SU-DHL-6 (cell line): ENCODE results near the gene MAPKBP1.

Experiments used
- H2AFZ ChIP-seq: fragments of 200-600 bp; sonication (generic); 2 replicates; pipeline ENCODE4 v1.6.1; 2014; ENCODE audit warnings: low read depth, mild to moderate bottlenecking, moderate library complexity, mixed read lengths, antibody characterized with exemption, low read length; ENCODE audit not compliant: severe bottlenecking
- H3F3A ChIP-seq: fragments of 200-600 bp; shearing (Covaris generic); 2 replicates; pipeline ENCODE4 v1.6.0; 2016; ENCODE audit warnings: antibody characterized with exemption, mild to moderate bottlenecking; ENCODE audit not compliant: insufficient read depth
- H3K27ac ChIP-seq: fragments of 200-600 bp; sonication (generic); 2 replicates; pipeline ENCODE4 v1.5.1; 2016; ENCODE audit warnings: low read depth, mild to moderate bottlenecking, low read length, moderate library complexity, mixed read lengths
- H3K27me3 ChIP-seq: fragments of 200-600 bp; sonication (generic), shearing (Covaris generic); 2 replicates; pipeline ENCODE4 v1.6.0; 2014; ENCODE audit warnings: mild to moderate bottlenecking, low read length
- H3K36me3 ChIP-seq: fragments of 200-600 bp; sonication (generic); 2 replicates; pipeline ENCODE4 v1.6.1; 2014; ENCODE audit warnings: mild to moderate bottlenecking, low read length, mixed read lengths
- H3K4me2 ChIP-seq: fragments of 300-600, 200-600 bp; shearing (Covaris generic), sonication (generic); 2 replicates; pipeline ENCODE4 v1.6.0; 2014; ENCODE audit warnings: low read length, low read depth, mild to moderate bottlenecking; ENCODE audit not compliant: poor library complexity, severe bottlenecking
- H3K4me3 ChIP-seq: fragments of 200-600 bp; sonication (generic); 2 replicates; pipeline ENCODE4 v1.5.1; 2014; ENCODE audit warnings: antibody characterized with exemption, low read length, mild to moderate bottlenecking, mixed read lengths; ENCODE audit not compliant: insufficient read depth, poor library complexity, severe bottlenecking
- H3K79me2 ChIP-seq: fragments of 200-600 bp; sonication (generic); 2 replicates; pipeline ENCODE4 v1.6.1; 2014; ENCODE audit warnings: mild to moderate bottlenecking, low read length, moderate library complexity; ENCODE audit not compliant: insufficient read depth
- H3K9ac ChIP-seq: fragments of 200-600 bp; sonication (generic); 2 replicates; pipeline ENCODE4 v1.7.0; 2014; ENCODE audit warnings: mild to moderate bottlenecking, low read length
- H3K9me2 ChIP-seq: fragments of 200-600 bp; sonication (generic); replicated peaks from 2 replicates; pipeline ENCODE4 v1.6.1; 2014; ENCODE audit warnings: low read length; ENCODE audit not compliant: insufficient read depth
- H3K9me3 ChIP-seq: fragments of 200-600 bp; sonication (generic); 2 replicates; pipeline ENCODE4 v1.6.1; 2014; ENCODE audit warnings: low read length, mixed read lengths; ENCODE audit not compliant: insufficient read depth
- H4K20me1 ChIP-seq: fragments of 200-600 bp; sonication (generic); 2 replicates; pipeline ENCODE4 v1.6.1; 2014; ENCODE audit warnings: low read depth, mild to moderate bottlenecking, antibody characterized with exemption, low read length, moderate library complexity, mixed read lengths
- EZH2phosphoT487 ChIP-seq: fragments of 200-600 bp; sonication (generic), shearing (Covaris generic); conservative IDR thresholded peaks from 2 replicates; pipeline ENCODE4 v1.6.1; 2018; ENCODE audit warnings: mild to moderate bottlenecking, antibody characterized with exemption, low read length, moderate library complexity, mixed read lengths
- TF ChIP-seq, protein P1 (sequence below): fragments of 200-600 bp; sonication (generic); IDR thresholded peaks from one replicate; pipeline ENCODE4 v1.5.1; 2017; ENCODE audit warnings: antibody characterized with exemption, mild to moderate bottlenecking, low read length, moderate library complexity; ENCODE audit not compliant: insufficient read depth, poor library complexity, severe bottlenecking

The MAPKBP1 gene

DNA sequence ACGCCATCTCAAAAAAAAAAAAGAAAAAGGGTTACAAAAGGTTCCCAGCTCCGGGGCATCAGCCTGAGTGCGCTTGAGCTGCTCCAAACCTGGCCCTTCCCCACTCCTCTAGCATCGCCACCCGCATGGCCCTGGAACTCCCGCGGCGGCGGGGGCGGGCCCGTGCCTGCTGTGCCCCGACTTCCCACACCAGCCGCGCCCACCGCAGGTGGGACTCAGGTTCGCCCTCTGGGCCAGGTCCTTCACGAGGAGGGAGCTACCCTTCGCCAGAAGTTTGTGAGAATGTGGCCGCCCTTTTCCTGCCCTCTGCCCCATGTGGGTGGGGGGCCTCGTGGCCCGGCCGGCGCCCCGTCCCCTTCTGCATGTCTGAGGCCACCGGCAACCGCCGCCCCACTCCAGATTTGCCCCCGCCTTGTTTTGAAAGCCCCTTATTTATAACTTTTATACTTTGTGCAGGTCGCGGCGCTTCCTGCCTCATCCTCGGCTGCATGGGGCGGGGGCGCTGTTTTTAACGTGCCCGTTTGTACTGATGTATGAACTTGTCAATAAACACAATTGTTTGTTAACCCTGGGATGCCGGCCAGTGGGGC lies 53.1 kb downstream of the MAPKBP1 start:
- H2AFZ ChIP-seq, result peak overlapping the region; percentile 92
- H3K4me3 ChIP-seq, result peak overlapping the region; percentile 72
- H4K20me1 ChIP-seq, result no peaks in the 10 kb centered on the region
- H3K27me3 ChIP-seq, result no peaks in the 10 kb centered on the region
- H3F3A ChIP-seq, result no peaks in the 10 kb centered on the region
- no peaks in the 10 kb centered on the region for H3K9me3 ChIP-seq
- no peaks in the 10 kb centered on the region for H3K36me3 ChIP-seq
- no peak overlapping the region for H3K27ac ChIP-seq
- H3K9me2 ChIP-seq, result no peaks in the 10 kb centered on the region
- peak overlapping the region; percentile 65 for H3K9ac ChIP-seq
- TF ChIP-seq, protein P1, sequence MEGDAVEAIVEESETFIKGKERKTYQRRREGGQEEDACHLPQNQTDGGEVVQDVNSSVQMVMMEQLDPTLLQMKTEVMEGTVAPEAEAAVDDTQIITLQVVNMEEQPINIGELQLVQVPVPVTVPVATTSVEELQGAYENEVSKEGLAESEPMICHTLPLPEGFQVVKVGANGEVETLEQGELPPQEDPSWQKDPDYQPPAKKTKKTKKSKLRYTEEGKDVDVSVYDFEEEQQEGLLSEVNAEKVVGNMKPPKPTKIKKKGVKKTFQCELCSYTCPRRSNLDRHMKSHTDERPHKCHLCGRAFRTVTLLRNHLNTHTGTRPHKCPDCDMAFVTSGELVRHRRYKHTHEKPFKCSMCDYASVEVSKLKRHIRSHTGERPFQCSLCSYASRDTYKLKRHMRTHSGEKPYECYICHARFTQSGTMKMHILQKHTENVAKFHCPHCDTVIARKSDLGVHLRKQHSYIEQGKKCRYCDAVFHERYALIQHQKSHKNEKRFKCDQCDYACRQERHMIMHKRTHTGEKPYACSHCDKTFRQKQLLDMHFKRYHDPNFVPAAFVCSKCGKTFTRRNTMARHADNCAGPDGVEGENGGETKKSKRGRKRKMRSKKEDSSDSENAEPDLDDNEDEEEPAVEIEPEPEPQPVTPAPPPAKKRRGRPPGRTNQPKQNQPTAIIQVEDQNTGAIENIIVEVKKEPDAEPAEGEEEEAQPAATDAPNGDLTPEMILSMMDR, result peak; percentile 22
- TF ChIP-seq EZH2phosphoT487, result no peak
- no peaks in the 10 kb centered on the region for H3K79me2 ChIP-seq
- H3K4me2 ChIP-seq, result peak overlapping the region; percentile 81

DNA sequence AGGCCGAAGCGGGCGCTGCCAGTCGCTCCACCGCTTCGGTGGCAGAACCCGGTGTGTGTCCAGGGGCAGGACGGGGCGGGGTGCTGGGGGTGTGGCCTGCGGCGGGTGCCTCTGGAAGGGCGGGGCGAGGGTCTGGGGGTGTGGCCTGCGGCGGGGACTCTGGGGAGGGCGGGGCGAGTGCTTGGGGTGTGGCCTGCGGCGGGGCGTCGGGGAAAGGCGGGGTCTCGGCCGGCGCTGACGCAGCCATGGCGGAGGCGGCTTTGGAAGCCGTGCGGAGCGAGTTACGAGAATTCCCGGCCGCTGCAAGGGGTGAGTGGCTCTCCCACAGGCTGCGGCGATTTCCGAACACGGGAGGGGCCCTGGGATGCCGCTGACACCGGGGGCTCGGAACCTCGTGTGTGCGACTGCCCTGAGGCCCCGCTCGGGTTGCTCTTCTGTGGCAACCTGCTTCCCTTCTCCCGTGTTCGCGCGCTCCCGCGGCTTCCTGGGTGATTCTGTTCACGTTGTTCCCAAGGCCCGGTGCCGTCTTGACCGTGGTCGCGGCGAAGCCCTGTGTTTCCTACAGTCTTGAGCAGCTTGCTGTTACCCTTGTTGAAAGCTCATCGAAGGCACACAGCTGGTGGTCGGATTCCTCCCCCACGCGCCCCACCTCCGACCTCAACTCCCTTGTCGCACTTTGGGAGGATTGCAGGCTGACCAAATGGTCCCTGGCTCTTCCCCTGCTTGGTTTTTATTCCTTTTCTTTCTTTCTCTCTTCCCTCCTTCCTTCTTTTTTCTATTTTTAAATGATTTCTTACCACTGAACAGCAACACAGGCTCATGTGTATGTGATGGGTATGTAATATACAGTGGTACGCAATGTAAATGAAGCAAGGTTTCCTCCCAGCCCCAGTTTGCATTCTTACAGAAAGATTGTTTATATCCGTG lies 53.9 kb downstream of the MAPKBP1 start, which contains the start of gene JMJD7:
Gene JMJD7 (plus strand): TSS at position 213 of the 927 bp plus-strand sequence. CDS start 33 bp downstream, at position 246.
- H3K36me3 ChIP-seq, result no peaks in the 10 kb centered on the region
- TF ChIP-seq, protein P1, result no peak
- TF ChIP-seq EZH2phosphoT487, result no peak
- no peaks in the 10 kb centered on the region for H3F3A ChIP-seq
- no peaks in the 10 kb centered on the region for H4K20me1 ChIP-seq
- peak within 1 kb of the TSS; percentile 81 for H3K4me2 ChIP-seq
- H2AFZ ChIP-seq, result peak within 1 kb of the TSS; percentile 94
- no peaks in the 10 kb centered on the region for H3K9me3 ChIP-seq
- H3K9ac ChIP-seq, result peak within 1 kb of the TSS; percentile 65
- no peaks in the 10 kb centered on the region for H3K27me3 ChIP-seq
- peak within 1 kb of the TSS; percentile 72 for H3K4me3 ChIP-seq
- no peaks in the 10 kb centered on the region for H3K9me2 ChIP-seq
- H3K27ac ChIP-seq, result no peak within 1 kb of the TSS
- no peaks in the 10 kb centered on the region for H3K79me2 ChIP-seq

DNA sequence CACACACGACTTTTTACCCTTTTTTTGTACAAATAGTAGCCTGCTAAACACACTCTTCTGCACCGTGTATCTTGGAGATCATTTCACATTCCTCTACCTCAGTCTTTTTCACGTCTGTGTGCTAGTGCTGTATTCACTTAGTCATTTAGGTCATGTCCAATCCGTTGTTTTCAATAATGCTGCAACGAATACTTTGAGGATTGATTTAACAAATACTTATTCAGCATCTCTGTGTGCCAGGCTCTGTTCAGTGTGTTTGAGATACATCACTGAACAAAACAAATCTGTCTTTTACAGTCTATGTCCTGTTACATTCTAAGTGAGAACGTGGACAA lies 54.5 kb downstream of the MAPKBP1 start:
- no peak overlapping the region for H2AFZ ChIP-seq
- peak overlapping the region; percentile 65; the same call in 1 of the 2 replicates for H3K9ac ChIP-seq
- H3K27ac ChIP-seq, result no peak overlapping the region
- no peaks in the 10 kb centered on the region for H3K9me2 ChIP-seq
- H3F3A ChIP-seq, result no peaks in the 10 kb centered on the region
- peak overlapping the region; percentile 72 for H3K4me3 ChIP-seq
- H3K27me3 ChIP-seq, result no peaks in the 10 kb centered on the region
- no peaks in the 10 kb centered on the region for H3K9me3 ChIP-seq
- no peaks in the 10 kb centered on the region for H4K20me1 ChIP-seq
- H3K79me2 ChIP-seq, result no peaks in the 10 kb centered on the region
- no peaks in the 10 kb centered on the region for H3K36me3 ChIP-seq
- peak overlapping the region; percentile 81 for H3K4me2 ChIP-seq
- TF ChIP-seq EZH2phosphoT487, result no peak
- TF ChIP-seq, protein P1, result no peak
